ENCODE results near the gene STK33. TPM values are rescaled to one million over a fixed set of nuclear protein-coding genes. Genes with fewer than 3 reads are reported as not detected.

Gene STK33
- total and polyA plus RNA-seq, 2 donors (not counting 3 experiments of a cell fraction or from before 2014, with no cell fraction given), result 0.63 to 3.4 TPM

DNA sequence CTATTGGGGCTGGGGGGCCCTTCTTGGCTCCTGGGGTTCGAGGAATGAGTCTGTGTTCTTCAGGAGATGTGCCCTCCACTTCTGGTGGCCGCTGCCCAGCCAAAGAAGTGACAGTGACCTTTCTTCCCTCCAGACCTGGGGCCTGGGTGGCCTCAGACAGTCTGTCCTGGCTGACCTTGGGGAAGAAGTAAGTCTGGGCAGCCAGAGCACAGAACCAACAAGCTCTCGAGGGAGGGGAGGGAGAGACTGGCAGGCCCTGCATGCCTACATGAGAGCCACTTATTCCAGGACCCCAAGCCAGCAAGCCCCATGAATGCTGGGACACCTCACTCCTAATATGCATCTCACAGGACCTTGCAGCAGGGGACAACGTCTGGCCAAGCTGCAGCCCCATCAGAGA lies 27.1 kb upstream of the STK33 start:
- intact Hi-C loops (cut with micrococcal nuclease), result no loop called here
- Histone ChIP-seq H3K4me2 (ENCODE audit: insufficient read depth, low read length) (no peak overlapping the region), H3K9me3 (replicated peaks; ENCODE audit: control insufficient read depth, insufficient read depth, low read length) (no peaks in the 10 kb centered on the region), H3K9me1 (replicated peaks; ENCODE audit: control insufficient read depth, extremely low read depth, insufficient read depth, low read length) (no peaks in the 10 kb centered on the region), H3K27me3 (ENCODE audit: control insufficient read depth in 2 of 2, insufficient read depth in 2 of 2, low read length in 2 of 2) (no peaks in the 10 kb centered on the region), H3K9ac (replicated peaks; ENCODE audit: extremely low read depth, insufficient read depth, low read length) (no peak overlapping the region), H3K36me3 (ENCODE audit: control insufficient read depth in 2 of 2, extremely low read depth in 1 of 2, insufficient read depth in 2 of 2, low read length in 2 of 2) (peaks cover 0 to 6% of the 10 kb centered on the region in 2 experiments), H2AFZ (ENCODE audit: low read depth, low read length) (no peak overlapping the region), H3K4me1 (ENCODE audit: control insufficient read depth, extremely low read depth, insufficient read depth, low read length) (no peaks in the 10 kb centered on the region), H4K20me1 (replicated peaks; ENCODE audit: control insufficient read depth, extremely low read depth, insufficient read depth, low read length) (no peaks in the 10 kb centered on the region), H3K27ac (ENCODE audit: insufficient read depth, low read depth, low read length) (no peak overlapping the region), H3K4me3 (replicated peaks in 1 of 3; ENCODE audit: insufficient read depth in 1 of 3, low read depth in 1 of 3, low read length in 3 of 3) (no peak overlapping the region), H3K79me2 (ENCODE audit: control insufficient read depth, insufficient read depth, low read length) (no peaks in the 10 kb centered on the region)
- dilution Hi-C loops (cut with MboI; ENCODE audit: extremely low pct_ligation_motif_present, low sequenced_read_pairs), result no loop called here
- CTCF ChIA-PET, result no interaction called here
- POLR2A ChIA-PET, result no interaction called here
- no peak for FAIRE-seq
- no peak for DNase-seq (ENCODE audit: low read depth, low spot score)
- no peak for TF ChIP-seq JUN (IDR thresholded peaks at IDR 0.05; ENCODE audit: borderline replicate concordance, insufficient read depth, insufficient read length, low read depth)
- TF ChIP-seq, protein P1, sequence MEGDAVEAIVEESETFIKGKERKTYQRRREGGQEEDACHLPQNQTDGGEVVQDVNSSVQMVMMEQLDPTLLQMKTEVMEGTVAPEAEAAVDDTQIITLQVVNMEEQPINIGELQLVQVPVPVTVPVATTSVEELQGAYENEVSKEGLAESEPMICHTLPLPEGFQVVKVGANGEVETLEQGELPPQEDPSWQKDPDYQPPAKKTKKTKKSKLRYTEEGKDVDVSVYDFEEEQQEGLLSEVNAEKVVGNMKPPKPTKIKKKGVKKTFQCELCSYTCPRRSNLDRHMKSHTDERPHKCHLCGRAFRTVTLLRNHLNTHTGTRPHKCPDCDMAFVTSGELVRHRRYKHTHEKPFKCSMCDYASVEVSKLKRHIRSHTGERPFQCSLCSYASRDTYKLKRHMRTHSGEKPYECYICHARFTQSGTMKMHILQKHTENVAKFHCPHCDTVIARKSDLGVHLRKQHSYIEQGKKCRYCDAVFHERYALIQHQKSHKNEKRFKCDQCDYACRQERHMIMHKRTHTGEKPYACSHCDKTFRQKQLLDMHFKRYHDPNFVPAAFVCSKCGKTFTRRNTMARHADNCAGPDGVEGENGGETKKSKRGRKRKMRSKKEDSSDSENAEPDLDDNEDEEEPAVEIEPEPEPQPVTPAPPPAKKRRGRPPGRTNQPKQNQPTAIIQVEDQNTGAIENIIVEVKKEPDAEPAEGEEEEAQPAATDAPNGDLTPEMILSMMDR (IDR thresholded peaks at IDR 0.05; ENCODE audit: extremely low read depth in 1 of 2, insufficient read depth in 1 of 2, low read depth in 1 of 2, low read length in 2 of 2), result no peak
- no peak for TF ChIP-seq MYC (IDR thresholded peaks at IDR 0.05; ENCODE audit: low read depth, low read length)
- TF ChIP-seq, protein P2, sequence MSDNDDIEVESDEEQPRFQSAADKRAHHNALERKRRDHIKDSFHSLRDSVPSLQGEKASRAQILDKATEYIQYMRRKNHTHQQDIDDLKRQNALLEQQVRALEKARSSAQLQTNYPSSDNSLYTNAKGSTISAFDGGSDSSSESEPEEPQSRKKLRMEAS (IDR thresholded peaks at IDR 0.05; ENCODE audit: insufficient read depth, insufficient read length), result no peak
- TF ChIP-seq GATA2 (IDR thresholded peaks at IDR 0.05; ENCODE audit: insufficient read depth, insufficient read length, low read depth, low read length), result no peak
- no peak for TF ChIP-seq EZH2 (IDR thresholded peaks at IDR 0.05; ENCODE audit: borderline replicate concordance, low read depth, low read length, severe bottlenecking)
- TF ChIP-seq POLR2AphosphoS5 (IDR thresholded peaks at IDR 0.05; ENCODE audit: insufficient read depth, low read depth, low read length), result no peak
- no peak for TF ChIP-seq POLR2A (IDR thresholded peaks at IDR 0.05; ENCODE audit: low read depth, low read length)
- TF ChIP-seq FOS (IDR thresholded peaks at IDR 0.05; ENCODE audit: borderline replicate concordance, insufficient read depth, low read length), result no peak
- BruUV-seq (replicated peaks), result no TSS peak
